Measurements from ENCODE around the gene LAMTOR2.
"Not testable (repeated sequence)": the region's sequence is repeated elsewhere in the genome, so short reads cannot be mapped to it uniquely, and the experiment has no call there.

The LAMTOR2 gene

DNA sequence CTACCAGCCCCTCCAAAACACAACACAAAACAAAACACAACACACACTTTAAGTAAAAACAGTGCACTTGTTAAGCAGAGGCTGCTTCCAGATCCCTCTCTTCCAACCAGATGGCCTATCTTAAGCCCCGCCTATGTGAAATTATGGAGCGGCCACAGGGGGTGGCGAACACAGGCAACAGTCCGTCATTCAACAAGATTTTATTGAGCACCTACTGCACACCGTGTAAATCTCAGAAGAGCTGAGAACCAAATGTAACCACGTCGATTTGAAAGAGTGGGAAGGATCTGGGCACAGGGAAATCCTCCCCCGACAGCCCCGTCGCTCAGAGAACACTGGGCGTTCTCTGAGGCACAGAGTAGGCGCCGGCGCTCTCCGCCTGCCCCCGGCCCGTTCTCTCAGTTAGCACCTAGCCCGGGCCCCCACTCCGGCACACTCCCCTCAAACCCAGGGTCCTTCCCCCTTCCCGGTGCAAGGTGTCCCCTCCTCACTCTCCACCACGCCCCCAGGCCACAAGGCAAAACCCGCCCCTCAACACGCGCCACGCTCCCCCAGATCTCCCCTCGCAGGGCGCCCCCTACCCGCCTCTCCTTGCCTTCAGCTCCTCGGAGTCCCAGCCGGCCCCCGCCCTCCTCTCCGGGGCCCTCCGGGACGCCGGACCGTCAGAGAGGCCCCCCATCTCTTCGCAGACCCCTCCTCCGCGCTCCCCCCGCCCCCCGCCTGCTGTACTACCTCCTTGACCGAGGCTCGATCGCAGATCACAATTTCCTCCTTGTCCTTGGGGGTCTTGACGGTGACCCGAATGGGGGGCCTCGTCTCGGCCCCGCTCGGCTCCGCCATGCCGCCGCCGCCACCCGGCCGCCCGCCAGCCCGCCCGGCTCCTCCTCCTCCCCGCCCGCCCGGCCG is 1.5 kb upstream of the LAMTOR2 start:
- peak; percentile 72 for DNase-seq

DNA sequence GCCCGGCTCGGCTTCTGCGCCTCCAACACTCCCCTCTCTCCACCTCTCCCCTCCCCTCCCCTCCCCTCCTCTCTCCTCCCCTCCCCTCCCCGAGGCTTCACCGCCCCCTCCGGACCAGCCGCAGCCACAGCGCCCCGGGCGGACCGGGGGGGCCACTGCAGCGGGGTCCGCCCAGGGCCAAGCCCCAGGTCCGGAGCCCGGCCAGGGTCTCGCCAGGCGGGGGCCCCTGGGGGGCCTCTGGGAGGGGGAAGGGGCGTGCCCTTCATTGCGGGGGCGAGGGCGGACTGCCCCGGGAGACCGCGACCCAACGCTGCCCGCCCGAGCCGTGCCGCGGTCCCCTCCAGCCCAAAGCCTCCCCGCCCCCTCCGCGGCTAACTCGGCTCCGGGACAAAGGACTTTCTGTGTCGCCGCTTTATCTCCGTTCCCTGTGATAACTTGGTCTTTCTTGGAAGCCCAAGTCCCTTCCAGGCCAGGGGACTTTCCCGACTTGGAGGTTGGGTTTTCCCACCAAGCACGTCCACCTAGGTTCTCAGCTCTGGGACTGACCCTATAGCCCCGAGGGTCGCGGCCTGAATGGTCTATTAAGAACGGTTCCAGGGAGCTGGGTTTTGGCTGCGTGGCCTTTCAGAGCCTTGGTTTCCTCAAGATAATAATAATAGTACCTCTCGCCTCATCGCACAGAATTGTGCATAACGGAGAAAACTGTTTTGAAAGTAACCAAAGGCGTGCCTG is 648 bp upstream of the LAMTOR2 start, which contains the start of gene UBQLN4:
UBQLN4 (minus strand) TSS at position 31 of the 732 bp plus-strand sequence. CDS start 97 bp downstream, outside the sequence.
- peak; percentile 89 for DNase-seq

DNA sequence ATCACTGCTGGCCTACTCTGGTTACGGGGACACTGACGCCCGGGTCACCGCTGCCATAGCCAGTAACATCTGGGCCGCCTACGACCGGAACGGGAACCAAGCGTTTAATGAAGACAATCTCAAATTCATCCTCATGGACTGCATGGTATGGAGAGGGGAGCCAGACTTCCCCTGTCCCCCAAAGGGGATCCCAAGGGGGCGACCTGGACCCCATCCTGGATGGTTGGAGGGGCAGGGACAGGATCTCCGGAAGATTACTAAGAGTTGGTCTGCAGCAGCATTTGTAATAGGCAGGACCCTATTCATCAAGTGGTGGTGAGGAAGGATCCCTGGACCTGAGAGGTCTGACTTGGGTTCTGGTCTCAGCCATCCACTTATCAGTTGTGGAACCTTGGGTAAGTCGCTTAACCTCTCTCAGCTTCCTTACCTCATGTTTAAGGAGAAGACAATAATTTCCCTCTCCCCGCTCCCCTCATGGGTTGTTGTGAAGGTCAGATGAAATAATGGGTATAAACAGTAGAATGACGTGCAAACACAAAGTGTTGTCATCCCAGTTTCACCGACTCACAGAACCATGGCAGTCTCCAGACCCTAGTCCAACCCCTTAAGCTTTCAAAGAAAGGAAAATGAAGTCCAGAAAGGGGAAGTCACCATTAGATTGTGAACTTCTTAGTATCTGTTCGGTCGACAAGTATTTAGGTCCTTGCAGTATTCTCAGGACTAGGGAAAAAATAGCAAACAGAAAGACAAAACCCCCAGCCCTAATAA is 883 bp downstream of the LAMTOR2 start:
- no peak for DNase-seq

GRCh38 chr1:156056326-156056849 is 1.8 kb downstream of the LAMTOR2 start:
- no peak for DNase-seq

GRCh38 chr1:156060937-156061636 is 6.5 kb downstream of the LAMTOR2 start, which contains the start of gene RAB25:
Gene RAB25, plus strand, starts transcription at chr1:156061160. Its CDS starts 241 bp downstream, at chr1:156061401.
- DNase-seq, result no peak

DNA sequence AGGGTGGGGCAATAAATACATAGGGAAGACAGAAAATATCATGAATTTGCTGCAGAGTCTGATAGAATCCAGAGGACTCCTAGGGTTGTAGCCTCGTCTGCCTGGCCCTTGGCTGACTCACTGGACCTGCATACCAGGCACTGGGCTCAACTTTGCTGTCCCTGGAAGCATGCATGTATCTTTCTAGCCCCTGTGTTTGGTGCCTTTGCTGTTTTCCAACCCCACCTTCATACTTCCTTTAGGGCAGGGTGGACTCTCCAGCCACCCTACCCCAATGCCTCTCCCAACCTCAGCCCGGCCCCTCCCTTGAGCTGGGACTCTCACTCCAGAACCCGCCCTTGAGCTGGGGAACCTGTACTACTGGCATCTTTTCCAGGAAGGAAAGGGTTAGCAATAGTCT is 7.6 kb downstream of the LAMTOR2 start:
- no peak for DNase-seq

DNA sequence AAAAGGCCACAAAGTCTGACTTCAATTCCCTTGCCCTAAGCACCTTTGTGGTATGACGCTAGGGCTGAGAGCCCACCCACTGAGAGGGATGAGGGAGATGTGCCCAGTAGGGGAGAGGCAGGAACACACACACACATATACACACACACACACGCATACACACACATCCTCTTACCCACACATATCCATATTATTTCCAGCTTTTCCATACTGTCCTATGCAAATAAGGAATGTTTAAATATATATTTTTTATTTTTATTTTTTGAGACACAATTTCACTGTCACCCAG is 9.4 kb downstream of the LAMTOR2 start:
- no peak for DNase-seq

- no peak for DNase-seq
Observed at GRCh38 chr1:156064615-156065014, 10.0 kb downstream of the LAMTOR2 start.

- no peak for DNase-seq
Observed at GRCh38 chr1:156065212-156065611, 10.6 kb downstream of the LAMTOR2 start.

DNA sequence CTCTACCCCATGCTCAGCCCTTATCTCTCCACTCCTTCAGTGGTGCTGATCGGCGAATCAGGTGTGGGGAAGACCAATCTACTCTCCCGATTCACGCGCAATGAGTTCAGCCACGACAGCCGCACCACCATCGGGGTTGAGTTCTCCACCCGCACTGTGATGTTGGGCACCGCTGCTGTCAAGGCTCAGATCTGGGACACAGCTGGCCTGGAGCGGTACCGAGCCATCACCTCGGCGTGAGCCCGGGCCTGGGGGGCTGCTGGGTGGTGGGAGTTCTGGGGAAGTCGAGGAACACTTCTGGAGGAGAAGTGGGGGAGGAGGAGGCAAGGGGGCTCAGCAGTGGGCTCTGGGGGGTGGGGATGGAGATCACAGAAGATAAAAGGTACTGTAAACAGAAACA is 11.3 kb downstream of the LAMTOR2 start:
- DNase-seq, result no peak

GRCh38 chr1:156067262-156067661 is 12.7 kb downstream of the LAMTOR2 start:
- no peak for DNase-seq

DNA sequence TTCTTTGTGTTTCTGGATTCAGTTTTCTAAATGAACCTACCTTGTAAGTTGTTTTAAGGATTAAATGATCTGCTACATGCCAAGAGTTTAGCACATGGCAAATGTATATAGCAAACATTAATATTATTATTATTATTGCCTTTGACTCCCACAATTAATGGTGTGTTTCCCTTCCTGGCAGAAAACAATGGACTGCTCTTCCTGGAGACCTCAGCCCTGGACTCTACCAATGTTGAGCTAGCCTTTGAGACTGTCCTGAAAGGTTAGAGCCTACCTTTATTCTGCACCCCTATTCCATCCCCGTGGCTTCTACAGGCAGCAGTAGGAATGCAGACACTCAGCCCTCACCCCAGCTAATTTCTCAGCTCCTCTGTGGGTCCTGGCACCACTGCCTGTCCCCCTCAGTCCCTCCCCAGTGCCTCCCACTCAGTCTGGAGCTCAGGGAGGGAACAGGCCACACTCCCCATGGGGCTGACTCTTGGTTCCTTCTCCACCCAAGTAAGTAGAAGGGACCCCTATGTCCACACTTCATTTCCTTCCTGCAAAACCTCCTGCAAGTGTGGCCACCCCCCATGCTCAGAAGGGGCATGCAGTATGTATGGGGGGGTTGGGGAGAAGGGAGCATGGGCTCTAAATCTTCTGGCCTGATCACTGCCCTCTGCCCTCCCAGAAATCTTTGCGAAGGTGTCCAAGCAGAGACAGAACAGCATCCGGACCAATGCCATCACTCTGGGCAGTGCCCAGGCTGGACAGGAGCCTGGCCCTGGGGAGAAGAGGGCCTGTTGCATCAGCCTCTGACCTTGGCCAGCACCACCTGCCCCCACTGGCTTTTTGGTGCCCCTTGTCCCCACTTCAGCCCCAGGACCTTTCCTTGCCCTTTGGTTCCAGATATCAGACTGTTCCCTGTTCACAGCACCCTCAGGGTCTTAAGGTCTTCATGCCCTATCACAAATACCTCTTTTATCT is 15.2 kb downstream of the LAMTOR2 start:
- DNase-seq, result no peak

DNA sequence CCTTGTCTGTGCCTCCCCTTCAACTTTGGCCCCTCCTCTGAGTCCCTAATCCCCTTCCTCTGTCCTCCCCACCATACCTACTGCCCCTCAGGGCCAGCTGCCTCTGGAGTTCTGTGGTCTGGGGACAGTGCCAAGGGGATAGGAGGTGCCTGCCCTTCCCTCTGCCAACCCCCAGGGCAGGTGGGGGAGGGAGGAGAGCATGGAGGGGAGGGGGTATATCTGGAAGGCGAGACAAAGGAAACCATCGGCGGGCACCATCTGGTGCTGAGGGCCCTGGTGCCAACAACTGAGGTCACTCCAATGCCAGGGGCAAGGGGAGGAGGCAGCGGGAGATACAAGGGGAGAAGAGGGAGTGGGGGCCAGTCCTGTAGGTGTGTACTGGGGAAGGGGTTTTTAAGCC is 16.0 kb downstream of the LAMTOR2 start:
- DNase-seq, result no peak

DNA sequence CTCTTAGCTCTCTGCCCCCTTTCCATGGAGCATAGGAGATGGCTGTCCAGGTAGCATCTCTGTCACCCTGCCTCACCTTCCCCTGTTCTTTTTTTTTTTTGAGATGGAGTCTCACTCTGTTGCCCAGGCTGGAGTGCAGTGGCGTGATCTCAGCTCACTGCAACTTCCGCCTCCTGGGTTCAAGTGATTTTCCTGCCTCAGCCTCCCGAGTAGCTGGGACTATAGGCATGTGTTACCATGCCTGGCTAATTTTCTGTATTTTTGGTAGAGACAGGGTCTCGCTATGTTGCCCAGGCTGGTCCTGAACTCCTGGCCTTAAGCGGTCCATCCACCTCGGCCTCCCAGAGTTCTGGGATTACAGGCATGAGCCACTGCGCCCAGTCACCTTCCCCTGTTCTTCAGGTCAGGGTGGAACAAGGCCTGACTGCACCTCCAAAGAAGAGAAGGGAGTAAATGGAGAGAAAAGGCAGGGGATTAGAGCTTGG is 16.8 kb downstream of the LAMTOR2 start:
- DNase-seq, result not testable (repeated sequence)

DNA sequence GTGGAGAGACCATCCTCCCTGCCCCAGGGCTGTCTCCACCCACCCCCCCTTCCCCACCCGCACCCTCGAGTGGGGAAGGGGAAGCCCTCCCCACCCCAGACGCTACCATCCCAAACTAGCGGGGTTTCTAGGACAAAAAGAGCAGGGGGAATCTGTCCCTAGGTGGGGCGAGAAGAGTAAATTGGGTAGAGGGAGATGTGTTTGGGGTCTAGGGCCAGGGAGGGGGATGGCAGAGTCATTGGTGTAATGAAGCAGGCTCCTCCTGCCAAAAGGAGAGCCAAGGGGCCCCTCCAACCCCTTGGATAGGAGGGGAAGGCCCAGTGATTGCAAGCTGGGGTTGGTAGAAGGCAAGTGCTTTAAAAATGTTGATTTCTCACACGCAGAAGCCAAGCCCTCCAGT is 17.7 kb downstream of the LAMTOR2 start:
- DNase-seq, result no peak

- no peak for DNase-seq
Observed at GRCh38 chr1:156073110-156073687, 18.6 kb downstream of the LAMTOR2 start.

DNA sequence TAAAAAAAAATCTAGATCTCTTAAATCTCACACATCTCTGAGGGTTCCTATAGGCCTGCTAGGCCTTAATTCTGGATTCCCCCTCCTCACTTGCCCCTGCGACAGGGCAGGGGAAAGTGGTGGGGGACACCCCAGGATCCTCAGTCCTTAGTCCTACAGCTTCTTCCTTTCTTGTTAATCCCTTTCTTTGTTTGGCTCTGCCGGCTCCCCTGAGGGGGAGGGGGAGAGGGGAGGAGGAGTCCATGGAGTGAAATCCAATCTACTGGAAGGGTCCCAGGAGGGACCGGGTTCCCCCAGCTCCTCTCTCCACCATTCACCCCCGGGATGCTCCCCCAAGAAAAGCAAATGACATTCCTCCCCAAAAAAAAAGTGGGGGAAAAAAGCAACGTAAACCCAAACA is 19.2 kb downstream of the LAMTOR2 start:
- DNase-seq, result no peak

DNA sequence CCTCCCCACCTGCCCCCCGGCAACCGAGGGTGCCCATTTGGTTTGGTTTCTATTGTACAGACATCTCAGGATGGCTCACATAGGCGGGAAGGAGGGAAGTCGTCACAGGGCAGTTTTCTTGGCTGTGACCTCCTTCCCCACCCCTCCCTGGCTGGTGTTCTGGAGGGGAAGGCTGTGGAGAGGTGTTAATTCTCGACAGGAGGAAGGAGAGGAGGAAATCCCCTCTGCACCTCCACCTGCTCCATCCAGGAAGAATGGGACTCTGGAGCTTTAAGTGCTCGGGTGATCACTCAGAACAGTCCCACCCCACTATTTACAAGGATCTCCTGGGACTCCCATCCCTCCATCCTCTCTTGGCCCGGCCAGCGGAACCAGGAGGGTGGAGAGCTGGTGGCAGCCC is 20.1 kb downstream of the LAMTOR2 start:
- DNase-seq, result no peak

- no peak for DNase-seq
Observed at GRCh38 chr1:156075162-156075561, 20.6 kb downstream of the LAMTOR2 start.

GRCh38 chr1:156075775-156076204 is 21.2 kb downstream of the LAMTOR2 start:
- DNase-seq, result no peak

Data from CD4-positive, alpha-beta T cell treated with Interleukin-15 for 1 hour (primary cell).